Thymus (tissue), 11 donors: Measurements from ENCODE around the gene CHKA. TPM values are rescaled to one million over a fixed set of nuclear protein-coding genes. Genes with fewer than 3 reads are reported as not detected.
A peak's percentile ranks its signal among the peaks of the same experiment; 100 is the strongest.

Experiments used
- DNase-seq, 9 donors: peaks; one replicate each; pipeline ENCODE4 v3.0.0-alpha.2; 2013; ENCODE audit warnings: low spot score in 9 of 9, low read depth in 6 of 9, missing footprints in 1 of 9
- H3K27ac ChIP-seq, 2 donors: one replicate each; pipeline ENCODE4 v1.5.1; 2013; ENCODE audit warnings: control low read depth in 1 of 2, low read depth in 1 of 2, low read length in 1 of 2, mild to moderate bottlenecking in 1 of 2, moderate library complexity in 1 of 2
- H3K27me3 ChIP-seq, 2 donors: one replicate each; pipeline ENCODE4 v1.5.1; 2013; ENCODE audit warnings: low read length in 1 of 2; ENCODE audit not compliant: control insufficient read depth in 2 of 2, insufficient read depth in 1 of 2
- H3K36me3 ChIP-seq, 2 donors: one replicate each; pipeline ENCODE4 v1.5.1; 2013; ENCODE audit warnings: low read length in 1 of 2, mild to moderate bottlenecking in 1 of 2, moderate library complexity in 1 of 2; ENCODE audit not compliant: control insufficient read depth in 2 of 2, insufficient read depth in 2 of 2
- H3K4me1 ChIP-seq, 2 donors: one replicate each; pipeline ENCODE4 v1.5.1; 2013; ENCODE audit warnings: low read length in 2 of 2; ENCODE audit not compliant: control insufficient read depth in 2 of 2, insufficient read depth in 2 of 2
- H3K4me3 ChIP-seq, 2 donors: one replicate each; pipeline ENCODE4 v1.5.1; 2013; ENCODE audit warnings: low read length in 2 of 2, control low read depth in 1 of 2, mild to moderate bottlenecking in 1 of 2
- H3K9me3 ChIP-seq, 2 donors: one replicate each; pipeline ENCODE4 v1.5.1; 2013; ENCODE audit warnings: low read length in 1 of 2, mild to moderate bottlenecking in 1 of 2; ENCODE audit not compliant: control insufficient read depth in 2 of 2, insufficient read depth in 1 of 2
- WGBS: extraction: QIAGEN DNeasy Blood & Tissue Kit; methylation state at CpG from one replicate; pipeline ENCODE4 v1.1.7; 2013; 5-methylcytosine and 5-hydroxymethylcytosine counted together
- polyA plus RNA-seq: library from polyadenylated mRNA; stranded (reverse); fragments of 200-250 nt; gene quantifications from one replicate; pipeline ENCODE4 v1.2.3, GENCODE V29; 2013
- total RNA-seq: library from RNA; stranded (reverse); fragments of 120-200 nt; gene quantifications from one replicate; pipeline ENCODE4 v1.2.4, GENCODE V29; 2013
- donor health status: healthy.

CHKA gene
- total and polyA plus RNA-seq, 2 donors = 8.7 to 46.0 TPM

DNA sequence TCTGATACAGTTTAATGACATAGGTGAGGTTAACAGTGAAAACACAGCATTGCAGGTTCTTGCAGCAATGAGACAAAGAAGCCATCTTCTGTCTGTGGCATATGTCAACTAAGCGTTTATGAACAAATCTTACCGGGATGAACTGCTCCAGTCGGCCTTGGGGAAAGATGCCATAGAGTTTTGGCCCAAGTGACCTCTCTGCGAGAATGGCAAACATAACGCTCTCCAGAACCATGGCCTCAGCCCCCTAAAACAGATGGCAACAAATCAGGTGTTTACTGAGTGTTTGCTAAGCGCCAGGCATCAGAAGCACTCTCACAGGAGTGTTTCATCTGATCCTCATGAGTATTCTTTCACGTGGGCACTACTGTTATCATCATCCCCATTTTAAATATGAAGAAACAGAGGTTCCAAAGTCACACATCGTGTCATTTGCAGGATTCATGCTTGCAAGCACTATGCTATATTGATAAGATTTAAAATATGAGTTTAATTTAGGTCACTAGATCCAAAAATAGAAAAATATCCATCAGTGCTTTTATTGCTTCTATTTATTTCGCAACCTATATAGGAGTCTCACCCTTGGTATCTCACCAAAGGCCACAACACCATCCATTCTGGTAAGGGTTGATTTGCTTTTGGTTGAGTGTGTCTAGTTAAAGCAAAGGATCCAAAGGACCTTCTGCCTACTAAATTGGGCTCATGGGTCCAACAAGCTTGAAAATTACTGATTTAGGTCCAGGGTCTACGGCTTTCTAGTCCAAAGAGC, 46.4 kb downstream of the CHKA start:
- no peak overlapping the region for H3K4me3 ChIP-seq
- H3K4me1 ChIP-seq = no peaks in the 10 kb centered on the region
- H3K27me3 ChIP-seq = no peaks in the 10 kb centered on the region
- no peaks in the 10 kb centered on the region for H3K9me3 ChIP-seq
- H3K36me3 ChIP-seq = peaks cover 12 to 23% of the 10 kb centered on the region in 2 donors
- no peak for DNase-seq
- WGBS = 99% methylated on average over 10 of the region's 10 CpGs
- H3K27ac ChIP-seq = no peak overlapping the region

DNA sequence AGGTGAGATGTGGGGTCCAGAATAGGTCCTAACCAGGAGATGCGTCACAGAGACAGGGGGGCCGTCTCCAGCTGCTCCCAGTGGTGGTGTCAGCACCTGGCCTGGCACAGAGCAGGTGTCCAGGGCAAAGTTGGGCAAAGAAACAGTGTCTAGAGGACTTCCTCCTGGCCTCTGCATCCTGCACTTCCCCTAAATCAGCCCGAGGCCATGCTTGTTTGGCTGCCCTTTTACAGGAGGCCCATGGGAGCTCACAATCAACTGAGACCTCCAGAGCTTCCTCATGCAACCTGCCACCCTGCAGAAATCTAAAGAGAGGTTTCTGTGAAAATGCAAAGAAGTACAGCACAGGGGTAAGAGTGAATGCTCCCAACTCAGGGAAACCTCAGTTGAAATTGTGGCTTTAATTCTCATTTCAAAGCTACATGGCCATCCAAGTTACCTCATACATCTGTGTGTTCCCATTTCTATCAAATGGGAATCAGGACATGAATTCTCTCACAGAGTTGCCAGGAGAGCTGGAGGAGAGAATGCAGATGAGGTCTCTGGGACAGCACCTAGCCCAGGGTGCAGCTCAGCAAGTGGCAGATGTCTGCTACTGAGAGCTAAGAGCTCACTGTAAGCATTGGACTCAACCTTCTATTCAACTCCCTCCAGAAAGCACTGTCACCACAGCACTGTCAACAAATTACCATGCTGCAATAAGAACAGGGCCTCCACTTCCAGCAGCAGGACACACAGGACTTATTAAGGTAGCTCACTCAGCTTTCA, 49.7 kb downstream of the CHKA start:
- H3K9me3 ChIP-seq = no peaks in the 10 kb centered on the region
- no peaks in the 10 kb centered on the region for H3K27me3 ChIP-seq
- 71% methylated on average over 3 of the region's 3 CpGs for WGBS
- peaks cover 19 to 35% of the 10 kb centered on the region in 2 donors for H3K36me3 ChIP-seq
- H3K4me1 ChIP-seq = no peaks in the 10 kb centered on the region
- no peak overlapping the region for H3K27ac ChIP-seq
- no peak overlapping the region for H3K4me3 ChIP-seq
- DNase-seq = no peak

DNA sequence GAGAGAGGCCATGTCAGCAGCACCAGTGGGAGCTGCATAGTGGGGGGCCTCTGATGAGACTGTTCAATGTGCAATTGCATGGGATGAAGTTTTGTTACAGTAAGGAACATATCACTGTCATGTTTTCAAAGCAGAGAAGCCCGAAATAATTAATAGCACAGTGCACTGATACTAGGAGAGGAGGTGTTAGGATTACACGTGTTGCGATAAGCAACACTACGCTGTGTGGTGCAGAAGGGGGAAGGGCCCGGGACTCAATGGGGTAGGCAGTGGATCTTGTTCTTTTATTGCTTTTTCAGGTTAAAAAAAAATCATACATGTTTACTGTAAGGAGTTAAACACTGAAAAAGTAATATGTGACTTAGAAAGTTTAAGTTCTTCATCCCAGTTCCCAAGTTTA, 53.2 kb downstream of the CHKA start:
- no peaks in the 10 kb centered on the region for H3K9me3 ChIP-seq
- H3K27me3 ChIP-seq = no peaks in the 10 kb centered on the region
- no peaks in the 10 kb centered on the region for H3K4me1 ChIP-seq
- no peak overlapping the region for H3K27ac ChIP-seq
- no peak for DNase-seq
- 97% methylated on average over 5 of the region's 5 CpGs for WGBS
- peaks cover 18 to 35% of the 10 kb centered on the region in 2 donors for H3K36me3 ChIP-seq
- no peak overlapping the region for H3K4me3 ChIP-seq

DNA sequence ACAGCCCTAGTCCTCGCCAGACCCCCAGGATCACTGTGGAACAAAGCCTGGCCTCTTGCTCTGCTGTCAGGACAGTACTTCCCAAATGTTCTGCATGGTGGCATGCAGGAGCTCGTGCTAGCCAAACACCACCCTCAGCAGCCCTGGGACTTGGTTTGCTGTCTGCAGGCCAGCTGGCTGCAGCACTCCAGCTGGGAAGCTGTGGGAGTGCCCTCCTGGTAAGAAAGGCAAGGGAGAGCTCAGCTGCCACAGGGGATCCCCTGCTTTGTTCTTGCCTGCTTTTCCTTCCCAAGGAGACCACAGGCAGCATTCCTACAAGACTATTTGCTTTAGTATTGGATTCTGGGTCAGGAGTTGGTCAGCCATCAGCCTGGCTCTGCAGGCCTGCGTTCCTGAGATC, 54.4 kb downstream of the CHKA start:
- peak overlapping the region in 1 of 2 donors; percentile 9 for H3K27ac ChIP-seq
- no peak overlapping the region for H3K4me3 ChIP-seq
- no peaks in the 10 kb centered on the region for H3K4me1 ChIP-seq
- WGBS = 98% methylated on average over 3 of the region's 3 CpGs
- H3K27me3 ChIP-seq = no peaks in the 10 kb centered on the region
- peaks cover 24 to 43% of the 10 kb centered on the region in 2 donors for H3K36me3 ChIP-seq
- H3K9me3 ChIP-seq = no peaks in the 10 kb centered on the region
- no peak for DNase-seq

DNA sequence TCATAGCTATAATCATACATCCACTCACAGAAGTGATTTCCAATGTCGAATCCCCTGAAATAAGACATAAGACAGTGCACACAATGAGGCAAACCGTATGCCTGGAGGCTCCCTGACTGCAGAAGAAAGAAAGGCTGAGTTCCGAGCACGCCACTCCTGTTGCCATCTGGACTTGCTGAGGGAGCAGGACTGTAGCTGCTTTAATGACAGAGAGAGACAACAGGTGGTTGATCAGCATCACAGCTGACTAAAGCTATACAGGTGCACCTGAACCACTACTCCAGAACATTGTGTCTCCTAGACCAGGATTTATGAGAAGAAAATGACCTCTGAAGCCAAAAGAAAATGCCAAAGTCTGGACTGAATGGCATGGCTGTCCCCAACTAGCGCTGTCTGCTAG, 55.3 kb downstream of the CHKA start:
- H3K36me3 ChIP-seq = peaks cover 24 to 44% of the 10 kb centered on the region in 2 donors
- no peak overlapping the region for H3K4me3 ChIP-seq
- H3K27ac ChIP-seq = no peak overlapping the region
- no peaks in the 10 kb centered on the region for H3K4me1 ChIP-seq
- H3K9me3 ChIP-seq = no peaks in the 10 kb centered on the region
- 98% methylated on average over 5 of the region's 5 CpGs for WGBS
- DNase-seq = no peak
- H3K27me3 ChIP-seq = no peaks in the 10 kb centered on the region

DNA sequence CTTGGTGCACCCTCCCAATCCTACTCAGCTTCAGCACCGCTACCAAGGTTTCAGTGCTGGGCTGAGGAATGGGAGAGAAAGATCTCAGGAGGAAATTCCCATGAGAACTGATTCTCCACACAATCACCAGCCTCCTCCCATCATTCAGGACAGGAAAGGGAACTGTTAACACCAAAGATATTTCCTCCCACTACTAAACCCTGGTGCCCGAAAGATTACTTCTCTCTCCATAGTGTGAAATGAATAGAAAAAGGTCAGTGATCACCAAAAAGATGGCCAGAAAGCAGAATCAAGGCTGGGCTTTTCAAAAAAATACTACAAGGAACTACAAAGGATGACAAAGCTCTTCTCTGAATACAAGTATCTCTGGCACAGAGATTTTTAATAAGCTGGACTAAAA, 56.3 kb downstream of the CHKA start:
- no peaks in the 10 kb centered on the region for H3K4me1 ChIP-seq
- H3K9me3 ChIP-seq = no peaks in the 10 kb centered on the region
- 98% methylated on average over 2 of the region's 2 CpGs for WGBS
- peaks cover 24 to 36% of the 10 kb centered on the region in 2 donors for H3K36me3 ChIP-seq
- H3K4me3 ChIP-seq = no peak overlapping the region
- DNase-seq = no peak
- no peaks in the 10 kb centered on the region for H3K27me3 ChIP-seq
- H3K27ac ChIP-seq = no peak overlapping the region

DNA sequence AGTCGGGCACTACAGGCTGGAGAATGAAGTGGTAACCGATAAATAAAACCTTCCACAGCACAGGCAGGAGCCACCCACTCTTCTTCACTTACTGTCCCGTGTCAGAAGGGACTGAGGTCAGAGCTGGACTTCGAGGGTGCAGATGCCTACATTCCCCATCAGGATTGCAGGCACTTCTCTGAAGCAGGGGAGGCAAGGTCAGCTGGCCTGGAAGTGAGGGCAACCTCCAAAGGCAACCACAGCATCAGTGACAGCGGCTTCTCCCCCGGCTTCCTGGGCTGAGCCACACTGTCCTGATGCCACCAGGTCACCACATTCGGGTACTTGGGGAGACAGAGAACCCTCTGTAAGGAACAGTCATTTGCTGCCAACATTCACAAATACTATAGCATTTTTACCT, 59.7 kb downstream of the CHKA start:
- H3K27ac ChIP-seq = no peak overlapping the region
- WGBS = 98% methylated on average over 7 of the region's 7 CpGs
- no peaks in the 10 kb centered on the region for H3K27me3 ChIP-seq
- H3K4me1 ChIP-seq = no peaks in the 10 kb centered on the region
- H3K36me3 ChIP-seq = peaks cover 16 to 22% of the 10 kb centered on the region in 2 donors
- H3K9me3 ChIP-seq = no peaks in the 10 kb centered on the region
- no peak for DNase-seq
- no peak overlapping the region for H3K4me3 ChIP-seq

DNA sequence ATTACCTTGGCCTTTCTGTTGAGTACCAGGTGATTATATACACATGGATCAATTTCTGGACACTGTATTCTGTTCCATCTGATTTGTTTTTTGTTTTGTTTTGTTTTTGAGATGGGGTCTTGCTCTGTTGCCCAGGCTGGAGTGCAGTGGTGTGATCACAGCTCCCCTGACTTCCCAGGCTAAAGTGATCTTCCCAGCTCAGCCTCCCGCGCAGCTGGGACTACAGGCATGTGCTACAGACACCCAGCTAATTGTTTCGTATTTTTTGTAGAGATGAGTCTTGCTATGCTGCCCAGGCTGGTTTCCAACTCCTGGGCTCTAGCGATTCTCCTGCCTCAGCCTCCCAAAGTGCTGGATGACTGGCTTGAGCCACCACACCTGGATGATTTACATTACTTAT, 63.4 kb downstream of the CHKA start:
- no peaks in the 10 kb centered on the region for H3K27me3 ChIP-seq
- no peak for DNase-seq
- H3K4me1 ChIP-seq = no peaks in the 10 kb centered on the region
- 98% methylated on average over 4 of the region's 4 CpGs for WGBS
- H3K36me3 ChIP-seq = peaks cover 21 to 24% of the 10 kb centered on the region in 2 donors
- H3K4me3 ChIP-seq = no peak overlapping the region
- no peaks in the 10 kb centered on the region for H3K9me3 ChIP-seq
- no peak overlapping the region for H3K27ac ChIP-seq
